Stimulated activated CD8-positive, alpha-beta memory T cell treated with anti-CD3 and anti-CD28 coated beads, Interleukin-2, amount 100 ng/mL, for 48 hours (primary cell): Measurements from ENCODE around the gene PHLDB1.

Experiments
- DNase-seq, 2 donors: peaks; one replicate each; pipeline ENCODE4 v3.0.0-alpha.2; 2020; ENCODE audit warnings: low read depth in 2 of 2

PHLDB1 gene

DNA sequence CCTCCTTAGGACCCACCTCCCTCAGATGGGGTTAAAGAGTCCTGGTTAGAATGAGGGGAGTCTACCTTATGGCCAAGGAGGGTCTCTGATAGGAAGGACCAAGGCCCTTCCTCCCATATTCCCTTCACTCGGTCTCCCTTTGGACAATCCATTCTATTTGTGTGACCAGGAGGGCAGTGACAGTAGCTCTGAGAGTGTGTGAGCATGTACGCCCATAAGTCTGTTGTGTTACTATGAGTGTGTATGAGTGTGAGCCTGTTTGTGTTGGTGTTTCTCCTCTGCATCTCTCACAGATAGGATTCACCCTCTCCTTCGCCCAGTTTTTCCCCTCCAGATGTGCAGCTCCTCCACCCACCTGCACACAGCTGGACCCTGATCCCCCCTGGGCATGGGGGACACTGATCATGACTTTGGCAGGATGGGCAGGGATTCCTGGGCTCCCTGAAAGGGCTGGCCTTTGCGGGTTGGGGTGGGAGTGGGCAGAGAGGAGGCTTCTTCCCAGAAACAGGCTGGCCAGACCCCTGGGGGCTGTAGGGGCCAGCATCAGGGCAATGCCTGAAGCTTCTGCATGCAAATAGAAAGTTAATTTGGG, 14.5 kb downstream of the PHLDB1 start:
- no peak for DNase-seq

DNA sequence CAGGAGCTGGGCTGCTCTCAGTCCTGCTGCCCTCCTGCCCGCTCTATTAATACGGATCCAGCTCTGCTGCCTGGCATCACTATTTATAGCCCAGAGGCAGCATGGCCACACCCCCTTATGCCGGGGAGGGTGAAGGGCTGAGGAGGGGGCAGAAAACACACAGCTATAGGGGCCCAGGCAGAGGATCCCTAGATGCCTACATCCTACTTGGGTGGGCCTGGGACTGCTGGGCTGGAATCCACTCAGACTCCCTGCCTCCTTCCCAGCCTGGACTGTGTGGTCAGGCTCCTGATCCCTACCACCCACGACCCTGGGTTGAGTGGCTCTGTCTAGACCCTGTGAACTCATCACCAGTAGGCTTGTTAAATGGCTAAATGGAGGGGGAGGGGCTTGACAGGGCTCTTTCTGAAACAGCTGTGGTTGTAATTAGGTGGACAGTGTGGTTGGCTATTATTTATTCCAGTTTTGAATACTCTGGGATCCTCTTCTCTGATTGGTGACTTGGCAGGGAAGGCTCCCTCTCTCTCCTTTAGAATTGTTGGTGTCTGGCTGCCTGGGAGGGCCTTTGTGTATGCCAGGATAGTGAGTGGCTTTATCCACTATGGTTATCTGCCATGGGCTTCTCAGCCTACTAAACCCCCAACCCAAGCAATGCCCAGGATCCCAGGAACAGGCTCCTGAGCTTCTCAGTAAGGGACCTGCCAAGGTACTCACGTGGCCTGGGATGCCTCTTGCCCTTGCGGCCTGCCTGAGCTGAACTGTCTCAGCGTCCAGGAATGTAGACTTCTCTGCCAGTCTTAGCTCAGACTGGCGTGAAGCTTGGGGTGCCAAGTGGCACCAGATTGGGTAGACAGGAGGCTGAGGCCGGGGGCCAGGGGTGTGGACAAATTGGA, 15.2 kb downstream of the PHLDB1 start:
- DNase-seq: no peak

DNA sequence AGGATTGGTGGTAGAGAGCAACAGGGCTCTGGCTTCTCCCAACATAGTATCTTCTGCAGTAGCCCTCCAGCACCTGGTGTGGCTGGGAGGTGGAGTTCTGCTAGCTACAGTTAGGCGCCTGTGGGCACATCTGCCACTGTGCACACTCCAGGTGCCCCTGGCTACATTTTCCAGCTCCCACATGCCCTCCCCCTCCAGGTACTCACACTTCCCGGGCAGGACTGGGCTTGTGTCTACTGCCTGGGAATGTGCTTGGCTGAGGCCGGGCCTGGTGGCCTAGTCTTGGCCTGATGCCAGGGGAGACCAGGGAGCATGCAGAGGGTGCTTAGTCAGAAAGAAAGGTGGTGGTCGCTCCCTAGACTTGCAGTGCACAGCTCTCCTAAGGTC, 15.8 kb downstream of the PHLDB1 start:
- DNase-seq: no peak

DNA sequence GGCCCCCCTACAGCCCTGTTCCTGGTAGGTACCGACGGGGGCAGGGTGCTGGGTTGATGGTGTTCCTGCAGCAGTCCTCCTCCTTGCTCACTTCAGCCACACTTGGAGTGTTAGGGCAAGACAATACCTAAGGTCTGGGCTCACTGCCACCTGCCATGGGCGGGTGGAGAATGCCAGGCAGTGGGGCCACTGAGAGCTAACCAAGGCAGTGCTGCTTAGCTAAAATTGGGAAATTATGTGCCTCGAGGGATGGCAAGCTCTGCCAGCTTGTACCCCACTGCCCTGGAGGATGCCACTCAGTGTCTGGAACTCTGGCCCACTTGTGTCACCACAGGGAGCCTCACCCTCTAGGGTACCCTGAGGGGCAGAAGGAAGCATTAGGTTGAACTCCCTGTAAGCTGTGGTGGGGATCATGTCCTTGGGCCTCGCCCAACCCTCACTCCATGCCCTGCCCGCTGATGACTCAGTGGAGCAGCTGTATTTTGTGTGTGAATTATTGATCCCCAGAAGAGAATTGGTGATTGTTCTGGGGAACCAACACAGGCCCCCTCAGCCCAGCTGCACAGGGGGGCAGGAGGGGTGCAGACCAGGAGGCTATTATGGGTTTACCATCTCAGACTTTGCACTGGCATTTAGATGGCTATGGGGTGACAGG, 17.7 kb downstream of the PHLDB1 start:
- DNase-seq: no peak

DNA sequence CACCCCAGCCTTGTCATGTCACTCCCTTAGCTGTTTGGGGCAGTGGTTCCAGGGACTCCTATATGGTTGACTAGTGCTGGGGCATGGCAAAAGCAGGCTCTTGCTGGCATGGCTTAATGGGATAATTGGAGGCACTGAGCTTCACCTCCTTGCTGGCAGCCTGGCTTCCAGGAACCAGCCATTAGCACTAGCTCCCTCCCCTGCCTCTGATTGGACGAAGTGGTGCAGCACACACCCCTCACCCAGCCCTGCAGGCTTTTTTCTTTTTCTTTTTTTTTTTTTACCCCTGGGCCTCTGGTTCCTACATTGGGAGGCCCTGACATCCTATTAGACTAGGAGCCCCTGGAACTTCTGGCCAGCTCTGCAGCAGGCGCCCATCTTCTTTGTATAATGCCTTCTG, 18.6 kb downstream of the PHLDB1 start:
- DNase-seq: no peak

DNA sequence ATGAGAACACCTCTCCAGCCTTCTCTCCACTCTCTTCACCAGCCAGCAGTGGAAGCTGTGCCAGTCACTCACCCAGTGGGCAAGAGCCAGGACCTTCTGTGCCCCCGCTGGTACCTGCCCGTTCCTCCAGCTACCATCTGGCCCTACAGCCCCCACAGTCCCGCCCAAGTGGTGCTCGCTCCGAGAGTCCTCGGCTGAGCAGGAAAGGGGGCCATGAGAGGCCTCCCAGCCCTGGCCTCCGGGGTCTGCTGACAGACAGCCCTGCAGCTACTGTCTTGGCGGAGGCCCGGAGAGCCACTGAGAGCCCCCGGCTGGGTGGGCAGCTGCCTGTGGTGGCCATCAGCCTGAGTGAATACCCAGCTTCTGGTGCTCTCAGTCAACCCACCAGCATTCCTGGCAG, 20.2 kb downstream of the PHLDB1 start:
- no peak for DNase-seq

DNA sequence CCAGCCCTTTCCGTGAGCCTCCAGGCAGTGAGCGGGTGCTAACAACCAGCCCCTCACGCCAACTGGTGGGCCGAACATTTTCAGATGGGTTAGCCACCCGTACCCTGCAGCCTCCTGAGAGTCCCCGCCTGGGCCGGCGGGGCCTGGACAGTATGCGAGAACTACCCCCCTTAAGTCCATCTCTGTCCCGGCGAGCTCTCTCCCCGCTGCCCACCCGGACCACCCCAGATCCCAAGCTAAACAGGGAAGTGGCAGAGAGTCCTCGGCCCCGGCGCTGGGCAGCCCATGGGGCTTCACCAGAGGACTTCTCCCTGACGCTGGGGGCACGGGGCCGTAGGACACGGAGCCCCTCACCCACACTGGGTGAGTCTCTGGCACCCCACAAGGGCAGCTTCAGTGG, 20.6 kb downstream of the PHLDB1 start:
- no peak for DNase-seq

DNA sequence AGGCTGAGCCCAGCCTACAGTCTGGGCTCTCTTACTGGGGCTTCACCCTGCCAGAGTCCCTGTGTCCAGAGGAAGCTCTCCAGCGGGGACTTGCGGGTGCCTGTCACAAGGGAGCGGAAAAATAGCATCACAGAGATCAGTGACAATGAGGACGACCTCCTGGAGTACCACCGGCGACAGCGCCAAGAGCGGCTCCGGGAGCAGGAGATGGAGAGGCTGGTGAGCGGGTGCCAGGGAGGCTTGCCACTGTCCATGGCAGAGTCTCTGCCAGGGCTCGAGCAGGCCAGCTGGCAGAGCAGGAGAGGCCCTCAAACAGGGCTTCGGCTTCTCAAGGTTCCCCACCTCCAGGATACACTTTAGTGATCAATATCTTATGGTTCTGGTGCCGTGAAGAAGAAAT, 21.0 kb downstream of the PHLDB1 start:
- DNase-seq: no peak

DNA sequence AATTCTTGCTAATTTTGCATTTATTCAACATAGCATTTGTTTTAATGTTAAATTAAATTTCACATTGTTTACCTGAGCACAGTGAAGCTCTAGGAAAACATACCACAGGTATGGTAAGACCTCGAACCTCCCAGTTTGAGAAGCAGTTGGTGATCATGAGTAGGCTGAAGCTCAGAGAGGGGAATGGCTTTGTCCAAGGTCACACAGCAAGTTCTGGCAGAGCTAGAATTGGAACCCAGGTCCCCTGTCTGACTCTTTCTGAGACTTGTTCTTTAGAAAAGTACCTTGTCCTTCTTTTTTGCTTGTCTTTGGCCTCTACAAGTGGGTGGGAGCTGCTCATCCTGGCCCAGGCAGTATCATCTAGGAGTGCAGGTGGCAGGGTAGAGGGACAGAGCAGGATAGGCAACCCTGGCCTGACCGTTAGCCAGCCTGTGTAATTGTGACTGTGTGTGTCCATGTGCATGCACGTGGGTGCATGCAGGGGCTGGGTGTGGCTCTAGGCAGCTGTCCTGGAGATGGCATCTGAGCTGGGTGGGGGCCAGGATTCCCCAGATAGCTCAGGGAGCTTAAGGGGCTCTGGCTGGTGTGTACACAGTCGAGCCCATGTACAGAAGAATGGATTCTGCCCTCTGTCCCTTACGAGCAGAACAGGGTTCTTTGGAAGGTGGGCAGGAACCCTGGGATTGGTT, 21.6 kb downstream of the PHLDB1 start:
- no peak for DNase-seq

DNA sequence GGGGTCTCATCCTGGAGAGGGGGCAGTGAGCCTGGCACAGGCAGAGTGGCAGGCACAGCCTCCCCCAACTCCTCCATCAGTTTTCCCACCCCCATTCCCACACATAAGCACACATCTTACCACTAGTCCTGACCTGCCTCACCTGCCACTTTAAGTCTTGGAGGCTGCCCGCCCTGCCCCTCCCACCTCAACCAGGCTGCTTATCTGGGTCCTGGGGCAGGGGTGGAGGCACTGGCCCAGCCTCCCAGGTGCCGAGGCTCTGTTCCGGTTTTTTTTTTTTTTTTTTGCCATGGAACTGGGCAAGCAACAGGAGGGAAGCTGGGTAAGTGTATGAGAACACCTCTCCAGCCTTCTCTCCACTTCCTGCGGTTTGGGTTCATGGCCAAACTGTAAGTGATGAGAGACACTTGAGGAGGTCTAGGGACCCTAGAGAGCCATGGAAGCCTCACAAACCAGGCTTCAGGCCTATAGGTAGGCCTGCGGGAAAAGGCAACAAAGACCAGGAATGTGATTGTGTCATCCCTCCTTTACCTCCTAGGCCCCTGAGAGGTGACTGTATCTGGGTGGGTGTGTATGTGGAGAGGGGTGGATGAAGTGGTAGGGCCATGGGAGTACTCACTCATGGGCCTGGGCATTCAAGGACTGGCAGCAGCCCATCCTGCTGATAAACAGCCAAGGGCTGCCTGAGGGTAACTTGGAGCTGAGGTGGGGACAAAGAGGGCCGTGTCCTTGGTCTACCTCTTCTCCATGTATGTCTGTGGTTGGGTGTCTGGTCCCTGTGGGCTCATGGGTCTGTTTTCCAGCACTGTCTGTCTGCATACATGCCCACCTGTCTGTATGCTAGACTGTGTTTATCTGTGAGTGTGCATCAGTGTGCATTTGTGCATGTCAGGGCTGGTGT, 22.6 kb downstream of the PHLDB1 start:
- no peak for DNase-seq

DNA sequence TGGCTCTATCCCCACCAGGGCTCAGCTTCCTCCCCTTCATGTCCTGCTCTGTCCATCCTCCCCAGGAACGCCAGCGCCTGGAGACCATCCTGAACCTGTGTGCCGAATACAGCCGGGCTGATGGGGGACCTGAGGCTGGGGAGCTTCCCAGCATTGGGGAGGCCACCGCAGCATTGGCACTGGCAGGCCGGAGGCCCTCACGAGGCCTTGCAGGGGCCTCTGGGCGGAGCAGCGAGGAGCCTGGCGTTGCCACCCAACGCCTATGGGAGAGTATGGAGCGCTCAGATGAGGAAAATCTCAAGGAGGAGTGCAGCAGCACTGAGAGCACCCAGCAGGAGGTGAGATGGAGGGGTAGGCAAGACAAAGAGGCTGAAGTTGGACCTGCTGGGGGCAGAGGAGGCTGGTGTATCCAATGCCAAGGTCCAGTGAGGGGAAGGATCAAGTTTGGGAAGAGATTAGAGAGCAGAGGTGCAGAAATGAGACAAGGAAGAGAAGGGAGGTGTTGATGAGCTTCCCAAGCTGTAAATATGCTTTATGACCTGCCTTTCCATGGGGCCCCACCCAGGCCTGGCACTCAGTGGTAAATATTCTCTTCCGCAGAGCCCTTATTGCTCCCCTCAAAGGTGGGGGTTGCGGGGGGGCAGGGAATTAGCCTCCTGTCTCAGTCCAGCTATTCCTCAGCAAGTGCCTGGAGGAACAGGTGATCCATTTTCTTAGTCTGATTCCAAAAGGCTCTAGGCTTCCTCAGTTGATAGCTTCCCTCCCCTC, 23.9 kb downstream of the PHLDB1 start:
- DNase-seq: no peak

DNA sequence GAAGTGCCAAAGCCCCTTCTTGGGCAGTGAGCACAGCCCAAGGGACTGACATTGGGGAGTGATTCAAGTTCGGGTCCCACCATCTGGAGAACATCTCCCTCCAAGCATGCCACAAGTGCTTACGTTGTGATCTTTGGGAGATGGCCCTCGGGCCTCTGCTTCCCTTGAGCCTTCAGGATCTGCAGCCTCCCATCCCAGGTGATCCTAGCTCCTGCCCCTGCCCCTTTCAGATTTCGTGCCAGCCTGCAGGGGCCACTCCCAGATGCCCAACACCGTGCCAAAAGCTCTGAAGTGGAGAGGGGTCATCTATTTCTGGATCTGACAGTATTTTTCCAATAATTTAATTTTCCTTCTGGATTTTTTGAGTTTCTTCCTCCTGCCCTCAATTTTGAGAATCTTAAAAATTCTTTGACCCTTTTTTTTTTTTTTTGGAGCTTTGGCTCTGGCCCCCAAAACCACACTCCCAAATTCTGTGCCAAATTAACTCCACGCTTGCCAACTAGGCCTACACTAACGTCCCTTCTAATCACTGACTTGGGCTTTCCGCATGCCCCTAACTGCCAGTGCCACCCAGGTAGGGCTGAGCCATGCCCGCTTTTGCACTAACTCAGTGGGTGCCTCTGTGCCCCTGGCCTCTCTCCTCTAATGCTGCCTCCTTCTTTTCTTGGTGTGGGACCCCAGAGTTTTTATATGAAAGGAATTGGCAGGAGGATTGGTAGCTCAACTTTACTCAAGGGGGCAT, 25.3 kb downstream of the PHLDB1 start:
- no peak for DNase-seq

DNA sequence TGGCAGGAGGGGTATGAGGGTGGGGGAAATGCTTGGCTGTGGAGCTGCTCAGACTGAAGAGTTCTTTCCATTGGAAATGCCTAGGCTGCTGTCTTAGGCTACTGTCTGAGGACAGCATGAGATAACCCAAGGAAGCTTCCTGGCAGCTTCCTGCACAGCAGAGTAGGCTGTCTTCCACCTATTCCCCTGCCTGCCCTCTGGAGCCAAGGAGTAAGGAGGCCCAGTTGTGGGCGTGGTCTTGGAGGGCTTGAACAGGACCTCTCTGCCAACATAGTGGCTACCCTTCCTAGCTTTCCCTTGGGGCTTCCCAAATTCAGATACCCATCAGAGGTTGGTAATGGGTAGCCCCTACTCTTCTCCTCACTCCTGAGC, 25.9 kb downstream of the PHLDB1 start:
- DNase-seq: no peak

DNA sequence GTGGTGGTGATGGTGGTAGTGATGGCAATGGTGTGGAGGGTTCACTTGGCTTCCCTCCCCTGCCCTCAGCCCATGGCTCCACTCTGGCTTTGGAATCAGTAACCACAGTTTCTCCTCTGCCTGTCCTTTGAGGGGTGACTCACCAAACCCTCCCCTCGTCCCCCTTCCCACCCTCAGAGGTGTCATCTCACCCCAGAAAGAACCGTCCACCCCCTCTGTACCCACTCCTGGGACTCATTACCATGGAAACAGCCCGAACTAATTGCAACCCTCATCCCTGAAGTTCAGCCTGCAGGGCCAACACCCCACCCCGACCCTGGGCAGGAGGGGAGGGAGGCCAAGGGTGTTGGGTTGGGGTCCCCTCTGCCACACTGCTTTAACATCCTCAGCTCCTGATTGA, 26.6 kb downstream of the PHLDB1 start:
- no peak for DNase-seq

DNA sequence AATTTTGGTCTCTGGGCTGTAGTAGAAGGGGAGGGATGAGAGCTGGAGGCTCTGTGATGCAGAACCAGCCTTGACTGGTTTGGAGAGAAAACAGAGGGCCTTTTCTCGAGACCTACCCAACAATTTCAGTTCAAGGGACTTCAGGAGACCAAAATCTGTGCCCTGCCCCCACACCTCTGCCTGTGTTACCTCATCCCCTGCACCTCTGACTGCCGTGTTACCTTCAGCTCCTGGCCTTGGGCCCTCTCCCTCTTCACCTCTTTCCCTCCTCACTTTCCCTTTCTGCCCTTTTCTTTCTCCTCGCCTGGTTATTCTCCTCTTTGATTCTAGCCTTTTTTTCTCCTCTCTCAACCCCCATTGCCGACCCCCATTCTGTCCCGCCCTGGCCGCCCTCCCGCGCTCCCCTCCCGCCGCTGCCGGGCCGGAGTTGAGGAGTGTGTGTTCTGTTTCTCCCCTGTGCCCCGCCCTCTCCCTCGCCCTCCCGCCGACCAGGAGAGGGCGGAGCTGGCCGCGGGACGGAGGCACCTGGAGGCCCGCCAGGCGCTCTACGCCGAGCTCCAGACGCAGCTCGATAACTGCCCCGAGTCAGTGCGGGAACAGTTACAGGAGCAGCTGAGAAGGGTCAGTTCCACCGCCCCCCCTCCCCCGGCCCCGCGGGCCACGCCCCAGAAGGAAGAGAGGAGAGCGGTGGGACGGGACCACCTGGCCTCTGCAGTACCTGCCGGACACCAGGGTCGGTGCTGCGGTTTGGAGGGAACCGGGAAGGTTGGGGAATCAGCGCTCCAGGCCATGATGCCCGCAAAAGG, 27.2 kb downstream of the PHLDB1 start:
- DNase-seq: no peak

DNA sequence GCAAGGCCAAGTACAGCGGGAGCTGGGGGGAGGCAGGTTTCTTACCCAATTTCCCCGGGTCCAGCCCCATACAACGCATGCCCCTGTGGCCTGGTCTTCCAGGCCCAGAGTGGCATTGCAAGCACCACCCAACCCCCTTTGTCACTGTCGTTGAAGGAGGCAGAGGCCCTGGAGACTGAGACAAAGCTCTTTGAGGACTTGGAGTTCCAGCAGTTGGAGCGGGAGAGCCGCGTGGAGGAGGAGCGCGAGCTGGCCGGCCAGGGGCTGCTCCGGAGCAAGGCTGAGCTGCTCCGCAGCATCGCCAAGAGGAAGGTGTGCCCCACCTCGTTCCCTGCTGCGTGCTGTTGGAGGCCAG, 27.8 kb downstream of the PHLDB1 start:
- no peak for DNase-seq

DNA sequence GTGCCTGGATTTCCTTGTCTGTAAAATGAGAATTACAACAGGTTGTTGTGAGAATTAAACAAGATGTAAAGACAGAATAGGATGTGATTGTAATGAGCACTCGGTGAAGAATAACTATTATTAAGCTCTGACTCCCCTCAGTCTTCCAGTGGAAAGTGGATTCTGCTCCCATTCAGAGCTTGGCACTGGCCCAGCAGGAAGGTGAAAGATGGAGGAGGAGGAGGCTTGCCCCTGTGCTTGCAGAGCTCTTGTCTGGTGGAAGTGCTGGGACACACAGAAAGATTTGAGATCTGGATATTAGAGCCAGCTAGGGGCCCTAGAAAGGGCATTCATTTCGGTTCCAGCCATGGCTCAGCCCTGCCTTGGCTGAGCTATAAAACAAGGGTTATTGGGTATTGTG, 28.2 kb downstream of the PHLDB1 start:
- no peak for DNase-seq

DNA sequence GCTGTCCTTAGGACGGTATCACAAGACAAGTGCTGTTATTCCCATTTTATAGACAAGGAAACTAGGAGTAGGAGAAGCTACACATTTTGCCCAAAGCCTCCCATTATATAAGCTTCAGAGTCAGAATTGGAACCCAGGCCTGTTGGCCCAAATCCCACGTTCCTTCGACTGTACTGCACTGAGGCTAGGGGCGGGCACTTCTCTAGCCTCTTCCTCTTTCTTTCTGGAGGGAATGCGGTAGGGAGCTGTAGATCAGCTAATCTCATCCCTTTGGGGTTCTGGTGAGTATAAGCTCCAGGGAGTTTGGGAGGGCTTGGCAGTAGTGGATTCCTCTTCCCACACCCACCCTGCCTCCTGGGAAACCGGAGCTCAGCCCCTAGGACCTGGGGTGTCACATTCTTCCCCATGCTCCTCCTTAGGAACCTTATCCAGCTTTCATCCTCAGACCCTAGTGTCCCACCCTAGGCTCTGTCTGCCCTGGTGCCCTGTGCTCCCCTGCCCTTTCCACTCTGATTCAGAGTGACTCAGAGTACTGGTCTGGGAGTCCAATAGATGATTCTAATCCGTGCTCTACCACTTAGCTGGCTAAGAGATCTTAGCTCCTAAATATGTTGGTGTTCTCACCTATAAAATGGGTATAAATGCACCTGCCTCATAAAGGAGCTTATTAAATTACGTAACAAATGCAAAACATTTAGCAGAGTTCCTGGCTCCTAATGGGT, 29.3 kb downstream of the PHLDB1 start:
- DNase-seq: no peak

DNA sequence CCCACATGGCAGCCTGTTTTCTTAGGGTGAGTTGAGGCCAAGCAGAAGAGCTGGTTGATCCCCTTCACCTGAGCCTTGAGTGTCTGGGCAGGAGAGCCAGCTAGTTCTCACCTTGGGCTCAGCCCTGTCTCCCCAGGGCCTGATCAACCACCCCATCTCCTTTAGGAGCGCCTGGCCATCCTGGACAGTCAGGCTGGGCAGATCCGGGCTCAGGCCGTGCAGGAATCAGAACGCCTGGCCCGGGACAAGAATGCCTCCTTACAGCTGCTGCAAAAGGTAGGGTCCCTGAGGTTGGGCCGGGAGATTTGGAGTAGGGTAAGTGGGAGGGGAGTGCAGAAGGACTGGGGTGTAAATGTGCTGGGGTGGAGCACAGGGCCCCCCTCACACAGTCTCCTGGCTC, 31.3 kb downstream of the PHLDB1 start:
- no peak for DNase-seq
